ENCODE data around the gene FLAD1. TPM values are rescaled to one million over a fixed set of nuclear protein-coding genes. Genes with fewer than 3 reads are reported as not detected.

Gene FLAD1
- total RNA-seq, 4 donors from 2014 or later = 12.8 to 23.5 (median 20.7) TPM

DNA sequence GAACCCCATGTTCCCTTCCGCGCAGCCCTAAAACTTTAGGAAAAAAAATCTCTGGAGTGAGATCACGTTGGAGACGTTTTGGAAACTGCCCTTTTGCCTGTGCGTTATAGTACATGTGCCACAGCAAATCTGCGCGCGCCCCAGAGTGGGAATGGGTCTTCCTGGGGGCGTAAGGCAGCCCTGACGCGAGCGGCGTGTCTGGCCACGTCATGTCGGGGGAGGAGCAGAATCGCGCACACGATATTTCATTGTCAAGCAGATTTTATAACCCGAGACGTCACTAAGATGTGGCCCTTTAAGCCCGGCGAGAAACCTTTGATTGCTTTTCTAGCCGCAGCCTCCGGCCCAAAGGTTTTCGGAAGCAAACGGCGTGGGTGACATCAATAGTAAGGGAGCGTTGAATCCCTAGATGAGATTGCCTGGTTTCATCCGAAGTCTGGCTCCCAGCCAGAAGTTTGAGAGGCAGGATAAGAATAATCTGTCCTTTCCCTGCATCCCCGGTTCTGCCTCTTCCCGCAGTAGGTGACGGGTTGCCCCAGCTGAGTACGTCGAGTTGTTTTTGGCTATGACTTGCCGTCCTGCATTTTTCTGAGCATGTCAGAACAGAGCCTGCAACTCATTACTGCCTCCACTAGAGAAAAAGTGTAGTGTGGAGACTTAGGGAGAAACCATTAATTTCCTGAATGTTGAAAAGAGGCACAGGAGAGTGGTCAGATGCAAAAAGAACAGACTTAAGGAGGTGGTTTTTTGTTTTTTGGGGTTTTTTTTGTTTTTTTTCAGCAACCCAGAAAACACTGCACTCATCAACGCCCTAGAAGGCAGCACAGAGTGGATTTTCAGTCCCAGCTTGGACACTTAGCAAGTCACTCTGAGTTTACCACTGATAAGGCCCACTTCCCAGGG, 45.8 kb upstream of the FLAD1 start:
- peaks cover 0 to 2% of the 10 kb centered on the region in 2 donors for H3K36me3 ChIP-seq
- H3K27me3 ChIP-seq = no peaks in the 10 kb centered on the region
- H3K9me3 ChIP-seq = no peaks in the 10 kb centered on the region
- WGBS, 2 donors (ENCODE audit: low coverage in 1 of 2) = 1 to 3% methylated on average over 9 to 16 of the region's 36 CpGs
- H3K27ac ChIP-seq = peak overlapping the region; percentile 91 to 99 (median 97)
- TF ChIP-seq EP300 (IDR thresholded peaks at IDR 0.05) (peak; percentile 21), POLR2AphosphoS5 (IDR thresholded peaks at IDR 0.05) (peak; percentile 85), POLR2A (IDR thresholded peaks at IDR 0.05) (peak; percentile 31 to 46)
- TF ChIP-seq, protein P1, sequence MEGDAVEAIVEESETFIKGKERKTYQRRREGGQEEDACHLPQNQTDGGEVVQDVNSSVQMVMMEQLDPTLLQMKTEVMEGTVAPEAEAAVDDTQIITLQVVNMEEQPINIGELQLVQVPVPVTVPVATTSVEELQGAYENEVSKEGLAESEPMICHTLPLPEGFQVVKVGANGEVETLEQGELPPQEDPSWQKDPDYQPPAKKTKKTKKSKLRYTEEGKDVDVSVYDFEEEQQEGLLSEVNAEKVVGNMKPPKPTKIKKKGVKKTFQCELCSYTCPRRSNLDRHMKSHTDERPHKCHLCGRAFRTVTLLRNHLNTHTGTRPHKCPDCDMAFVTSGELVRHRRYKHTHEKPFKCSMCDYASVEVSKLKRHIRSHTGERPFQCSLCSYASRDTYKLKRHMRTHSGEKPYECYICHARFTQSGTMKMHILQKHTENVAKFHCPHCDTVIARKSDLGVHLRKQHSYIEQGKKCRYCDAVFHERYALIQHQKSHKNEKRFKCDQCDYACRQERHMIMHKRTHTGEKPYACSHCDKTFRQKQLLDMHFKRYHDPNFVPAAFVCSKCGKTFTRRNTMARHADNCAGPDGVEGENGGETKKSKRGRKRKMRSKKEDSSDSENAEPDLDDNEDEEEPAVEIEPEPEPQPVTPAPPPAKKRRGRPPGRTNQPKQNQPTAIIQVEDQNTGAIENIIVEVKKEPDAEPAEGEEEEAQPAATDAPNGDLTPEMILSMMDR (IDR thresholded peaks at IDR 0.05) = peak in 3 of 4 experiments; percentile 33 to 72 (median 48)
- peaks cover 3 to 51% (median 15%) of the 10 kb centered on the region in 3 donors for H3K4me1 ChIP-seq
- peak; percentile 90 for ATAC-seq
- H3K4me3 ChIP-seq = peak overlapping the region; percentile 66 to 72

DNA sequence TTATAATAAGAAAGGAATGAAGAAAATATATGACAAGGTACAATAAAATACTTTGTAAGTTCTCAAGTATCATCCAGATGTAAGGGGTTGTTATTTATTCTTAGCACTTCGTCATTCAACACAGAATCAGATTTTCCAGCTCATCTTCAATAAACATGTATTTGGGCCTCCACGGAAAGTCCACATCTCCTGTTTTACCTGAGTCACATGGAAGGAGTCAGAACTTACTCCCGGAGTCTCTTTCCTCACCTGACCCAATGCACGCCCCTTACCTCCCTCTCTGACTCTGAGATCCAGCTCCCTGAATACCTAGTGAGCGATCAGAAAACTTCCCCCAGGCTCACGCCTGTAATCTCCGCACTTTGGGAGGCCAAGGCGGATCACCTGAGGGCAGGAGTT, 45.2 kb upstream of the FLAD1 start:
- no peaks in the 10 kb centered on the region for H3K9me3 ChIP-seq
- H3K4me1 ChIP-seq = peaks cover 3 to 55% (median 15%) of the 10 kb centered on the region in 3 donors
- peak overlapping the region; percentile 91 to 99 (median 97) for H3K27ac ChIP-seq
- no peaks in the 10 kb centered on the region for H3K27me3 ChIP-seq
- no peak for ATAC-seq
- H3K4me3 ChIP-seq = peak overlapping the region; percentile 66 to 72
- 66 to 83% methylated on average over 5 of the region's 8 CpGs for WGBS, 2 donors (ENCODE audit: low coverage in 1 of 2)
- TF ChIP-seq, protein P1 (IDR thresholded peaks at IDR 0.05) = no peak
- TF ChIP-seq POLR2A (IDR thresholded peaks at IDR 0.05) = no peak
- no peak for TF ChIP-seq POLR2AphosphoS5 (IDR thresholded peaks at IDR 0.05)
- no peak for TF ChIP-seq EP300 (IDR thresholded peaks at IDR 0.05)
- H3K36me3 ChIP-seq = no peaks in the 10 kb centered on the region

- no peaks in the 10 kb centered on the region for H3K27me3 ChIP-seq
- H3K4me3 ChIP-seq = no peak overlapping the region
- H3K27ac ChIP-seq = peak overlapping the region; percentile 91 to 99 (median 97)
- H3K9me3 ChIP-seq = no peaks in the 10 kb centered on the region
- no peak for ATAC-seq
- 89 to 94% methylated on average over 6 of the region's 7 CpGs for WGBS, 2 donors (ENCODE audit: low coverage in 1 of 2)
- no peaks in the 10 kb centered on the region for H3K36me3 ChIP-seq
- TF ChIP-seq EP300 (IDR thresholded peaks at IDR 0.05) (no peak), POLR2A (IDR thresholded peaks at IDR 0.05) (no peak), POLR2AphosphoS5 (IDR thresholded peaks at IDR 0.05) (no peak)
- TF ChIP-seq, protein P1 (IDR thresholded peaks at IDR 0.05) = no peak
- H3K4me1 ChIP-seq = peaks cover 3 to 62% (median 15%) of the 10 kb centered on the region in 3 donors
Observed at GRCh38 chr1:154938604-154939399, 44.3 kb upstream of the FLAD1 start.

- WGBS, 2 donors (ENCODE audit: low coverage in 1 of 2) = no CpG with 5 or more reads among the region's 1 CpG
- TF ChIP-seq, protein P1 (IDR thresholded peaks at IDR 0.05) = no peak
- TF ChIP-seq POLR2A (IDR thresholded peaks at IDR 0.05) = no peak
- no peak for TF ChIP-seq EP300 (IDR thresholded peaks at IDR 0.05)
- no peak for TF ChIP-seq POLR2AphosphoS5 (IDR thresholded peaks at IDR 0.05)
- Histone ChIP-seq H3K27me3 (no peaks in the 10 kb centered on the region), H3K4me1 (peaks cover 3 to 72% (median 20%) of the 10 kb centered on the region in 3 donors), H3K9me3 (no peaks in the 10 kb centered on the region), H3K27ac (peak overlapping the region in 2 of 4 donors; percentile 97 to 99), H3K36me3 (peaks cover 0 to 9% of the 10 kb centered on the region in 2 donors), H3K4me3 (no peak overlapping the region)
- no peak for ATAC-seq
Observed at GRCh38 chr1:154940213-154940560, 43.0 kb upstream of the FLAD1 start.

Measured in gastroesophageal sphincter (tissue), 4 donors.